ENCODE results near the gene EXD1. TPM values are rescaled to one million over a fixed set of nuclear protein-coding genes. Genes with fewer than 3 reads are reported as not detected.

EXD1 gene
- total and polyA plus RNA-seq, 2 of the 13 experiments (the other 11 are each of a cell fraction or from before 2014, with no cell fraction given) = not detected

DNA sequence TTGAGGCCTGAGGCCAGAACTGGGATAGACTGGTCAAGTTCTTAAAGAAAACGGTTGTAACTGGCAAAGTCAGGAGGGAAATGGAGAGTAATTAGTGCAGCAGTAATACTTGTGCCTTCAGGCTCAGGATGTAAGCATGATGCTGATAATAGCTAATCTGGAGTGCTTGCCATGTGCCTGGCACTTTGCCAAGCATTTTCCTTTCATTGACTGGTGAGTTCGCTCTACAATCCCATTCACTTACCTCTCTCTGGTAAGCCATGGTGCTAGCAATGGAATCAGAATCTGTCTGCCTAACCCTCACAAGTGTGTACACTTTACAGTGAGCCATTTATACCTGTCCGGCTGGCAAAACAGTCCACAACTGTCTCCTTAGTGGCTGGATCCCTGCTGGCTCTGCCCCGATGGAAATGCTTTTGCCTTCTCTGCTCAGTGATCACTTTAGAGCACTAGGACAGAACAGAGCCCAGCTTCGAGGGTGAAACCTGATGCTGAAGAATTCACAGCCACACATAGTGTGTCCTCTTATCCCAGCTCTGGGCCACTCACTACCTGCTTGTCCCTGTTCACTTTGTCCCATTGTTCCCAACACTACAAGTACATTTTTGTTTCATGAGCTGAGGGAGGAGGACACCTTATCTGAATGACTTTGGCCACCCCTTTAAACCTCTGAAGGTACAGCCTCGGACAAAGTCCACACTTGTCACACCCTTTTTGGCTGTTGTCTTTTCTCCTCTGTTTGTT is 10.8 kb upstream of the EXD1 start (continued):
- TF ChIP-seq, protein P1, sequence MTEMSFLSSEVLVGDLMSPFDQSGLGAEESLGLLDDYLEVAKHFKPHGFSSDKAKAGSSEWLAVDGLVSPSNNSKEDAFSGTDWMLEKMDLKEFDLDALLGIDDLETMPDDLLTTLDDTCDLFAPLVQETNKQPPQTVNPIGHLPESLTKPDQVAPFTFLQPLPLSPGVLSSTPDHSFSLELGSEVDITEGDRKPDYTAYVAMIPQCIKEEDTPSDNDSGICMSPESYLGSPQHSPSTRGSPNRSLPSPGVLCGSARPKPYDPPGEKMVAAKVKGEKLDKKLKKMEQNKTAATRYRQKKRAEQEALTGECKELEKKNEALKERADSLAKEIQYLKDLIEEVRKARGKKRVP (CRISPR knock-in tag; IDR thresholded peaks at IDR 0.05) = no peak
- TF ChIP-seq GATAD1 (CRISPR knock-in tag; IDR thresholded peaks at IDR 0.05) (0 out of 2 replicates have a peak, but pooled peaks have one; percentile 27), ZNF331 (CRISPR knock-in tag; IDR thresholded peaks at IDR 0.05) (peak; percentile 42; the same call in 1 of the 2 replicates), NCOA2 (CRISPR knock-in tag; IDR thresholded peaks at IDR 0.05) (peak; percentile 70), HNF4G (IDR thresholded peaks at IDR 0.05; ENCODE audit: borderline replicate concordance, low read depth, low read length) (peak; percentile 79), HNF4G (CRISPR knock-in tag; IDR thresholded peaks at IDR 0.05; ENCODE audit: borderline replicate concordance, low read depth) (no peak), CENPT (CRISPR knock-in tag; IDR thresholded peaks at IDR 0.05; ENCODE audit: low read depth) (no peak), SALL1 (CRISPR knock-in tag; IDR thresholded peaks at IDR 0.05) (peak; percentile 28), ZNF207 (IDR thresholded peaks at IDR 0.05; ENCODE audit: borderline replicate concordance) (no peak), ZNF329 (CRISPR knock-in tag; IDR thresholded peaks at IDR 0.05; ENCODE audit: low read depth) (no peak), HNF4A (CRISPR knock-in tag; IDR thresholded peaks at IDR 0.05) (peak; percentile 88), ZNF605 (CRISPR knock-in tag; IDR thresholded peaks at IDR 0.05) (0 out of 2 replicates have a peak, but pooled peaks have one; percentile 24), ZMYM3 (CRISPR knock-in tag; IDR thresholded peaks at IDR 0.05) (peak; percentile 76), FOXP1 (IDR thresholded peaks at IDR 0.05) (no peak; the same call in 1 of the 2 replicates), FOXP1 (CRISPR knock-in tag; IDR thresholded peaks at IDR 0.05) (peak; percentile 47; the same call in 1 of the 2 replicates)
- TF ChIP-seq, protein P2, sequence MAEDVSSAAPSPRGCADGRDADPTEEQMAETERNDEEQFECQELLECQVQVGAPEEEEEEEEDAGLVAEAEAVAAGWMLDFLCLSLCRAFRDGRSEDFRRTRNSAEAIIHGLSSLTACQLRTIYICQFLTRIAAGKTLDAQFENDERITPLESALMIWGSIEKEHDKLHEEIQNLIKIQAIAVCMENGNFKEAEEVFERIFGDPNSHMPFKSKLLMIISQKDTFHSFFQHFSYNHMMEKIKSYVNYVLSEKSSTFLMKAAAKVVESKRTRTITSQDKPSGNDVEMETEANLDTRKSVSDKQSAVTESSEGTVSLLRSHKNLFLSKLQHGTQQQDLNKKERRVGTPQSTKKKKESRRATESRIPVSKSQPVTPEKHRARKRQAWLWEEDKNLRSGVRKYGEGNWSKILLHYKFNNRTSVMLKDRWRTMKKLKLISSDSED (CRISPR knock-in tag; IDR thresholded peaks at IDR 0.05) = no peak
- TF ChIP-seq, protein P3, sequence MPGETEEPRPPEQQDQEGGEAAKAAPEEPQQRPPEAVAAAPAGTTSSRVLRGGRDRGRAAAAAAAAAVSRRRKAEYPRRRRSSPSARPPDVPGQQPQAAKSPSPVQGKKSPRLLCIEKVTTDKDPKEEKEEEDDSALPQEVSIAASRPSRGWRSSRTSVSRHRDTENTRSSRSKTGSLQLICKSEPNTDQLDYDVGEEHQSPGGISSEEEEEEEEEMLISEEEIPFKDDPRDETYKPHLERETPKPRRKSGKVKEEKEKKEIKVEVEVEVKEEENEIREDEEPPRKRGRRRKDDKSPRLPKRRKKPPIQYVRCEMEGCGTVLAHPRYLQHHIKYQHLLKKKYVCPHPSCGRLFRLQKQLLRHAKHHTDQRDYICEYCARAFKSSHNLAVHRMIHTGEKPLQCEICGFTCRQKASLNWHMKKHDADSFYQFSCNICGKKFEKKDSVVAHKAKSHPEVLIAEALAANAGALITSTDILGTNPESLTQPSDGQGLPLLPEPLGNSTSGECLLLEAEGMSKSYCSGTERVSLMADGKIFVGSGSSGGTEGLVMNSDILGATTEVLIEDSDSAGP (CRISPR knock-in tag; IDR thresholded peaks at IDR 0.05; ENCODE audit: borderline replicate concordance) = no peak
- TF ChIP-seq, protein P4, sequence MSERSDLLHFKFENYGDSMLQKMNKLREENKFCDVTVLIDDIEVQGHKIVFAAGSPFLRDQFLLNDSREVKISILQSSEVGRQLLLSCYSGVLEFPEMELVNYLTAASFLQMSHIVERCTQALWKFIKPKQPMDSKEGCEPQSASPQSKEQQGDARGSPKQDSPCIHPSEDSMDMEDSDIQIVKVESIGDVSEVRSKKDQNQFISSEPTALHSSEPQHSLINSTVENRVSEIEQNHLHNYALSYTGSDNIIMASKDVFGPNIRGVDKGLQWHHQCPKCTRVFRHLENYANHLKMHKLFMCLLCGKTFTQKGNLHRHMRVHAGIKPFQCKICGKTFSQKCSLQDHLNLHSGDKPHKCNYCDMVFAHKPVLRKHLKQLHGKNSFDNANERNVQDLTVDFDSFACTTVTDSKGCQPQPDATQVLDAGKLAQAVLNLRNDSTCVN (CRISPR knock-in tag; IDR thresholded peaks at IDR 0.05; ENCODE audit: borderline replicate concordance) = no peak
- TF ChIP-seq, protein P5, sequence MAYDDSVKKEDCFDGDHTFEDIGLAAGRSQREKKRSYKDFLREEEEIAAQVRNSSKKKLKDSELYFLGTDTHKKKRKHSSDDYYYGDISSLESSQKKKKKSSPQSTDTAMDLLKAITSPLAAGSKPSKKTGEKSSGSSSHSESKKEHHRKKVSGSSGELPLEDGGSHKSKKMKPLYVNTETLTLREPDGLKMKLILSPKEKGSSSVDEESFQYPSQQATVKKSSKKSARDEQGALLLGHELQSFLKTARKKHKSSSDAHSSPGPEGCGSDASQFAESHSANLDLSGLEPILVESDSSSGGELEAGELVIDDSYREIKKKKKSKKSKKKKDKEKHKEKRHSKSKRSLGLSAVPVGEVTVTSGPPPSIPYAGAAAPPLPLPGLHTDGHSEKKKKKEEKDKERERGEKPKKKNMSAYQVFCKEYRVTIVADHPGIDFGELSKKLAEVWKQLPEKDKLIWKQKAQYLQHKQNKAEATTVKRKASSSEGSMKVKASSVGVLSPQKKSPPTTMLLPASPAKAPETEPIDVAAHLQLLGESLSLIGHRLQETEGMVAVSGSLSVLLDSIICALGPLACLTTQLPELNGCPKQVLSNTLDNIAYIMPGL (CRISPR knock-in tag; IDR thresholded peaks at IDR 0.05; ENCODE audit: borderline replicate concordance in 1 of 2, low read depth in 1 of 2) = no peak
- TF ChIP-seq, protein P6, sequence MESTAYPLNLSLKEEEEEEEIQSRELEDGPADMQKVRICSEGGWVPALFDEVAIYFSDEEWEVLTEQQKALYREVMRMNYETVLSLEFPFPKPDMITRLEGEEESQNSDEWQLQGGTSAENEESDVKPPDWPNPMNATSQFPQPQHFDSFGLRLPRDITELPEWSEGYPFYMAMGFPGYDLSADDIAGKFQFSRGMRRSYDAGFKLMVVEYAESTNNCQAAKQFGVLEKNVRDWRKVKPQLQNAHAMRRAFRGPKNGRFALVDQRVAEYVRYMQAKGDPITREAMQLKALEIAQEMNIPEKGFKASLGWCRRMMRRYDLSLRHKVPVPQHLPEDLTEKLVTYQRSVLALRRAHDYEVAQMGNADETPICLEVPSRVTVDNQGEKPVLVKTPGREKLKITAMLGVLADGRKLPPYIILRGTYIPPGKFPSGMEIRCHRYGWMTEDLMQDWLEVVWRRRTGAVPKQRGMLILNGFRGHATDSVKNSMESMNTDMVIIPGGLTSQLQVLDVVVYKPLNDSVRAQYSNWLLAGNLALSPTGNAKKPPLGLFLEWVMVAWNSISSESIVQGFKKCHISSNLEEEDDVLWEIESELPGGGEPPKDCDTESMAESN (CRISPR knock-in tag; conservative IDR thresholded peaks at IDR 0.05) = 0 out of 2 replicates have a peak, but pooled peaks have one; percentile 25

All from HepG2 (cell line).